Measurements from ENCODE around the gene PCNX2.
"Not testable (repeated sequence)": the region's sequence is repeated elsewhere in the genome, so short reads cannot be mapped to it uniquely, and the experiment has no call there.

PCNX2 gene

GRCh38 chr1:233111731-233112130 lies 183.8 kb downstream of the PCNX2 start (continued):
- no peak for TF ChIP-seq GLI4 (tag by site-specific recombination; IDR thresholded peaks at IDR 0.05)
- TF ChIP-seq ZNF521 (tag by site-specific recombination; IDR thresholded peaks at IDR 0.05): no peak
- no peak for TF ChIP-seq ZNF555 (tag by site-specific recombination; conservative IDR thresholded peaks at IDR 0.05)

- no peaks in the 10 kb centered on the region for H3K9me3 ChIP-seq (ENCODE audit: control insufficient read depth, insufficient read depth, low read depth, low read length)
- TF ChIP-seq PATZ1 (tag by site-specific recombination; IDR thresholded peaks at IDR 0.05): no peak
- TF ChIP-seq ZNF791 (tag by site-specific recombination; IDR thresholded peaks at IDR 0.05): no peak
- POLR2A ChIA-PET: no interaction called here
- peaks cover 18% of the 10 kb centered on the region for H3K4me1 ChIP-seq (ENCODE audit: control insufficient read depth, insufficient read depth, low read length)
- CTCF ChIA-PET: no interaction called here
- H3K27ac ChIP-seq (ENCODE audit: extremely low read depth, low read depth, low read length): no peak overlapping the region
- H3K4me3 ChIP-seq (ENCODE audit: low read depth, low read length): no peak overlapping the region
- H3K36me3 ChIP-seq (ENCODE audit: control insufficient read depth in 2 of 2, insufficient read depth in 1 of 2, low read length in 2 of 2): peaks cover 4 to 9% of the 10 kb centered on the region in 2 experiments; a peak in 2 of 3 replicates
These were observed 186.4 kb downstream of the PCNX2 start for GRCh38 chr1:233109096-233109495.

GRCh38 chr1:233107716-233108130 lies 187.8 kb downstream of the PCNX2 start:
- H3K4me3 ChIP-seq (ENCODE audit: low read depth, low read length); H3K27ac ChIP-seq (ENCODE audit: extremely low read depth, low read depth, low read length); H3K4me1 ChIP-seq (ENCODE audit: control insufficient read depth, insufficient read depth, low read length); H3K36me3 ChIP-seq (ENCODE audit: control insufficient read depth in 2 of 2, insufficient read depth in 1 of 2, low read length in 2 of 2); H3K9me3 ChIP-seq (ENCODE audit: control insufficient read depth, insufficient read depth, low read depth, low read length): not testable (repeated sequence)
- ChIA-PET POLR2A (interaction anchor here (0.7 kb wide), 1 partner anchor 13 kb away, joined by 3 read pairs; no protein-coding TSS in a partner anchor), CTCF (interaction anchor here (1.2 to 1.3 kb wide), 2 partner anchors 84 to 314 kb away, joined by 3 read pairs; no protein-coding TSS in a partner anchor)
- 0 out of 2 replicates have a peak, but pooled peaks have one; percentile 21 for TF ChIP-seq ZNF600 (tag by site-specific recombination; IDR thresholded peaks at IDR 0.05)

- CTCF ChIA-PET: interaction anchor here (1.2 to 1.3 kb wide), 2 partner anchors 84 to 313 kb away, joined by 3 read pairs; no protein-coding TSS in a partner anchor
- no peaks in the 10 kb centered on the region for H3K9me3 ChIP-seq (ENCODE audit: control insufficient read depth, insufficient read depth, low read depth, low read length)
- POLR2A ChIA-PET: interaction anchor here (0.7 kb wide), 1 partner anchor 12 kb away, joined by 3 read pairs; no protein-coding TSS in a partner anchor
- peaks cover 4% of the 10 kb centered on the region; the same call in 1 of the 2 replicates for H3K4me1 ChIP-seq (ENCODE audit: control insufficient read depth, insufficient read depth, low read length)
- H3K27ac ChIP-seq (ENCODE audit: extremely low read depth, low read depth, low read length): no peak overlapping the region
- H3K36me3 ChIP-seq (ENCODE audit: control insufficient read depth in 2 of 2, insufficient read depth in 1 of 2, low read length in 2 of 2): peaks cover 4 to 9% of the 10 kb centered on the region in 2 experiments; a peak in 2 of 3 replicates
- no peak overlapping the region for H3K4me3 ChIP-seq (ENCODE audit: low read depth, low read length)
- TF ChIP-seq ZNF624 (tag by site-specific recombination; IDR thresholded peaks at IDR 0.05) (no peak), KLF17 (tag by site-specific recombination; IDR thresholded peaks at IDR 0.05) (no peak), BCL6B (tag by site-specific recombination; IDR thresholded peaks at IDR 0.05) (no peak), HIC1 (tag by site-specific recombination; IDR thresholded peaks at IDR 0.05) (no peak), ZNF513 (tag by site-specific recombination; IDR thresholded peaks at IDR 0.05) (no peak), ZNF223 (tag by site-specific recombination; IDR thresholded peaks at IDR 0.05) (no peak), ZNF433 (tag by site-specific recombination; IDR thresholded peaks at IDR 0.05; ENCODE audit: low read depth) (no peak), GLI4 (tag by site-specific recombination; IDR thresholded peaks at IDR 0.05) (no peak)
These were observed 188.3 kb downstream of the PCNX2 start for GRCh38 chr1:233107130-233107660.
